HL-60/S4 (cell line): ENCODE measurements around the gene TXLNB.
"Not testable (repeated sequence)": the region's sequence is repeated elsewhere in the genome, so short reads cannot be mapped to it uniquely, and the experiment has no call there.

Source experiments
- in situ Hi-C: fragments of 300-500 bp; cut with MboI; formaldehyde crosslinking; loops from 2 replicates; pipeline ENCODE4 v1.14.3; 2022; ENCODE audit warnings: low sequenced_read_pairs

Gene TXLNB

GRCh38 chr6:139240161-139241010 is 51.4 kb downstream of the TXLNB start:
- in situ Hi-C loops, result no loop called here

GRCh38 chr6:139239064-139239463 is 52.7 kb downstream of the TXLNB start:
- in situ Hi-C loops, result no loop called here

DNA sequence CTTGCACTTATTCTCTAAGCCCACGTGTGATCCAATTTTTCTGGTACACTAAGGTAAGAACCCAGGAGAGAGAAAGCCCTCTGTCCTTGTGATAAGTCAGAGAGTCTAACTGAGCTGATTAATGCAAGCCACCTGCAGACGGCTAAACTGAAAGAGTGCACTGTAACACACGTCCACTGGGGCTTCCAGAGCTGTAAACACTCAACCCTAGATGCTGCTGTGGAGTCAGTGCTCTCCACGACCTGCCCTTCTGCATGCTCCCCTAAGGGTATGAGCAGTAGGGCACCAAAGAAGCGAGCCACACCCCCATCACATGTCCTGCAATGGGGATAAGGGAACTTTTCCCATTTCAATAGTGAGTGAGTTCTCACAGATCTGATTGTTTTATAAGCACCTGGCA is 55.7 kb downstream of the TXLNB start:
- in situ Hi-C loops, result no loop called here

- in situ Hi-C loops, result no loop called here
Observed at GRCh38 chr6:139235661-139236060, 56.1 kb downstream of the TXLNB start.

DNA sequence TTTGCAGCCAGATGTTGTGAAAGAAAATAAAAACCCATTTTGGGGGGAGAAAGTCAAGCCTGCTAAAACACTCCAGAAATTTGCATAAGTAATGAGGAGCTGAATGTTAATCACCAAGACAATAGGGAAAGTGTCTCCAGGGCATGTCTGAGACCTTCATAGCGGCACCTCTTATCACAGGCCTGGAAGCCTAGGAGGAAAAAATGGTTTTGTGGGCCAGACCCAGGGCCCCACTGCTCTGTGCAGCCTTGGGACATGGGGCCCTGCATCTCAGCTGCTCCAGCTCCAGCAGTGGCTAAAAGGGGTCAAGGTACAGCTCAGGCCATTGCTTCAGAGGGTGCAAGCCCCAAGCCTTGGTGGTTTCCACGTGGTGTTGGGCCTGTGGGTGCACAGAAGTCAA is 57.6 kb downstream of the TXLNB start:
- in situ Hi-C loops, result not testable (repeated sequence)

- in situ Hi-C loops, result no loop called here
Observed at GRCh38 chr6:139231206-139231605, 60.6 kb downstream of the TXLNB start.

- in situ Hi-C loops, result no loop called here
Observed at GRCh38 chr6:139230391-139230840, 61.4 kb downstream of the TXLNB start.

GRCh38 chr6:139228387-139228786 is 63.4 kb downstream of the TXLNB start:
- in situ Hi-C loops, result loop anchor here (5.0 kb wide), 1 partner anchor 139 kb away; no protein-coding TSS in a partner anchor

DNA sequence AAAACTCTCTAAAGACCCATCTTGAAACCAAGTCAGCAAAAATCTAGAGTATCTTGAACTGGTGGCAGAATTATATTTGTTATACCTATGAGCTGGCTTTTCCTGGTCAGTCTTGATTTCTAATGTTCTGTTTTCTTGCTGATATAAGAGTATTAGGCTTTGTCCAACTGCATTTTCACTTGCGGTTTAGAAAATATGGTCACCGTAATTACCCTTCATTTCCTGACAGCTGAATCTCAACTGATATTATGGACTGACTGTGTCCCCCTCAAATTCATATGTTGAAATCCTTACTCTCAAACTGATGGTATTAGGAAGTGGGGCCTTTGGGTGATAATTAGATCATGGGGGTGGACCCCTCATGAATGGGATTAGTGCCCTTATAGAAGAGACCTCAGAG is 72.1 kb downstream of the TXLNB start:
- in situ Hi-C loops, result no loop called here

DNA sequence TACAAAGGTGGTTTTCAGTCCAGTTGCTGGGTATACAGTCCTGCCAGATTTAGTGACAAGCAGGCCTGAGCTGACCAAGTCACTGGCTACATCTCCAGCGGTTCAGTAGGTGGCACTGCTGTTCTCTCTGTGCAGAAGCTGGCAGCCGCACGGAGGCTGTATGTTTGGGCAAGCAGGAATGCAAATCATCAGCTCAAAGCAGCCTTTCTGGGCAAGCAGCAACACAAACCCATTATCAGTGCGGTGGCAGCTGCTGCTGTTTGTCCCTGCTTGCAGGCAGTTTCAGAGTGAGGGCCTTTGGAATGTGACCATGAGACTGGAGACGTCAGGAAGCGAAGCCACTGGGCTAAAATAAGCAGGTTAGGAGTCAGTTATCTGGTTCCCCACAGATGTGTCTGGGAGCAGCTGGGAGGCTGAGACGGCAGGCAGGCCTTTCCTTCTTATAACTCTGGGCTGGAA is 72.5 kb downstream of the TXLNB start:
- in situ Hi-C loops, result no loop called here

DNA sequence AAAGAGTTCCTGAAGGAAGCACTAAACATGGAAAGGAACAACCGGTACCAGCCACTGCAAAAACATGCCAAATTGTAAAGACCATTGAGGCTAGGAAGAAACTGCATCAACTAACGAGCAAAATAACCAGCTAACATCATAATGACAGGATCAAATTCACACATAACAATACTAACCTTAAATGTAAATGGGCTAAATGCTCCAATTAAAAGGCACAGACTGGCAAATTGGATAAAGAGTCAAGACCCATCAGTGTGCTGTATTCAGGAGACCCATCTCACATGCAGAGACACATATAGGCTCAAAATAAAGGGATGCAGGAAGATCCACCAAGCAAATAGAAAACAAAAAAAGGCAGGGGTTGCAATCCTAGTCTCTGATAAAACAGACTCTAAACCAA is 79.3 kb downstream of the TXLNB start:
- in situ Hi-C loops, result not testable (repeated sequence)

- in situ Hi-C loops, result not testable (repeated sequence)
Observed at GRCh38 chr6:139210766-139211165, 81.0 kb downstream of the TXLNB start.

DNA sequence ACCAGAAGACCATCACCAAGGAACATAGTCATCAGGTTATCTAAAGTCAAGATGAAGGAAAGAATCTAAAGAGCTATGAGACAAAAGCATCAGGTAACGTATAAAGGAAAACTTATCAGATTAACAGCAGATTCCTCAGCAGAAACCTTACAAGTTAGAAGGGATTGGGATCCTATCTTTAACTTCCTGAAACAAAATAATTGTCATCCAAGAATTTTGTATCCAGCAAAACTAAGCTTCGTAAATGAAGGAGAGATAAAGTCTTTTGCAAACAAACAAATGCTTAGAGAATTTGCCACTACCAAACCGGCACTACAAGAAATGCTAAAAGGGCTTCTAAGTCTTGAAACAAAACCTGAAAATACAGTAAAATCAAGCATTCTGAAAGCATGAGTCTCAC is 86.0 kb downstream of the TXLNB start:
- in situ Hi-C loops, result no loop called here

GRCh38 chr6:139204978-139205377 is 86.8 kb downstream of the TXLNB start:
- in situ Hi-C loops, result no loop called here

- in situ Hi-C loops, result no loop called here
Observed at GRCh38 chr6:139201378-139201777, 90.4 kb downstream of the TXLNB start.

DNA sequence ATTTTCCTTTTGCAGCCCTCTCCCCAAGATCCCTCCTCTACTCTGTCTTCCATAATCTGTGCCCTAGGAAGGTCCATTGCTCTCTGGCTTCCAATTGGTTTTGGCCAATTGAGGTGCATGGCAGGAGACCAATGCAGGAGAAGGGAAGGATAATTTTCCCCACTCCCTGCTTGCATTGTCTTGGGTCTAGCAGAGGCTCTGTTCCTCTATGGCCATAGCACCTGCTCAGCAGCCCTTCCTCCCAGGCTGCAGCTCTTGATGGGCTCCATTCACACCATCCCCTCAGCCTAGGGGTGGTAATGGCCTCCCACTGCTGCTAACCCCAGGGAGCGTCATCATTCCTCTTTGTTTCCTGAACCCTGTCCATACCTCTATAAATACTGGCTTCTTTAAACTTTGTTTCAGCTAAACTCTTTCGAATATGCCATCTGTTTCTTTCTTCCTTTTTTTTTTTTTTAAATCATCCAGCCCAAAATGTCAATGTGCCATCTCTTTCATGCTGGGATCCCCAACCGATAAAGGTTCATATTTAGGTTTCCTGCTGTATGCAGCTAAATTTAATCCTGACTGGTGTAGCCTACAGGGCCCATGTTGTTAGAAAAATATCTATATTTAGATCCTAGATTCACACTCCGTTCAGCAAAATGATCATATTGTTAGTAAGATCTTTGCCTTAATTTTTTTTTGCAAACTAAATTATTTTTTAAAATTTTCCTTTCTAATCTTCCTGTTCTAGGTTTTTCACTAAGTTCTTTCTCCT is 93.1 kb downstream of the TXLNB start:
- in situ Hi-C loops, result no loop called here

DNA sequence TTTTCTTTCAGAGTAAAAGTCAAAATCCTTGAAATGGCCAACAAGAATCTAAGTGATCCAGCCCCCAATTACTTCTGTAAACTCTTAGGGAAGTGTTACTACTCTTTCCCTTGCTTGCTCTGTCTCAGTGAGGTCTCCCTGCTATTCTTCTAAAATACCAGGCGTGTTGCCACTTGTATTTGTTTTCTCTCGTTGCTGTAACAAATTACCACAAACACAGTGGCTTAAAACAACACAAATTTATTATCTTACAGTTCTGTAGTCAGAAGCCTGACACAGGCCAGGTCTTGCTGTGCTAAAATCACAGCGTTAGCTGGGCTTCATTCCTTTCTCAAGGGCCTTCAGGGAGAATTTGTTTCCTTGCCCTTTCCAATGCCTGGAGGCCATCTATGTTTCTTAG is 97.1 kb downstream of the TXLNB start:
- in situ Hi-C loops, result no loop called here
